CD14-positive monocyte (primary cell): ENCODE data around the gene E2F1. TPM values are rescaled to one million over a fixed set of nuclear protein-coding genes. Genes with fewer than 3 reads are reported as not detected.
A peak's percentile ranks its signal among the peaks of the same experiment; 100 is the strongest.

Experiments
- DNase-seq, 3 donors: peaks; one replicate each; pipeline ENCODE4 v3.0.0-alpha.2; 2011 to 2022
- H2AFZ ChIP-seq: 2 replicates; pipeline ENCODE4 v1.6.0; 2012; ENCODE audit warnings: mild to moderate bottlenecking, low read depth, low read length, inconsistent platforms; ENCODE audit not compliant: insufficient read depth, poor library complexity, severe bottlenecking
- H3K27ac ChIP-seq, 2 donors: 1 replicate in 1 of 2; 2 replicates in 1 of 2; pipeline ENCODE4 v1.5.1; 2012 to 2013; ENCODE audit warnings: low read length in 2 of 2, control low read depth in 1 of 2, inconsistent platforms in 1 of 2, low read depth in 1 of 2, mild to moderate bottlenecking in 1 of 2
- H3K27me3 ChIP-seq, 2 donors: one replicate each; pipeline versions ENCODE4 v1.6.0 to v1.6.1; 2011 to 2013; ENCODE audit warnings: low read length in 2 of 2; ENCODE audit not compliant: control insufficient read depth in 2 of 2, insufficient read depth in 2 of 2
- H3K36me3 ChIP-seq, 2 donors: replicated peaks in 1 of 2; 1 replicate in 1 of 2; 2 replicates in 1 of 2; pipeline versions ENCODE4 v1.5.1 to v1.6.1; 2012 to 2013; ENCODE audit warnings: low read length in 2 of 2, control low read depth in 1 of 2, inconsistent platforms in 1 of 2, mild to moderate bottlenecking in 1 of 2; ENCODE audit not compliant: insufficient read depth in 2 of 2, control insufficient read depth in 1 of 2
- H3K4me1 ChIP-seq, 2 donors: 1 replicate in 1 of 2; 2 replicates in 1 of 2; pipeline versions ENCODE4 v1.5.1 to v1.6.1; 2012 to 2013; ENCODE audit warnings: low read length in 2 of 2, control low read depth in 1 of 2, inconsistent platforms in 1 of 2, mild to moderate bottlenecking in 1 of 2, moderate library complexity in 1 of 2; ENCODE audit not compliant: insufficient read depth in 2 of 2, control insufficient read depth in 1 of 2
- H3K4me2 ChIP-seq: replicated peaks from 2 replicates; pipeline ENCODE3; 2012; ENCODE audit warnings: low read length, moderate library complexity, mild to moderate bottlenecking; ENCODE audit not compliant: poor library complexity, severe bottlenecking; ENCODE audit errors: extremely low read depth
- H3K4me3 ChIP-seq, 3 experiments: fragments of 200-600 bp in 1 of 3; sonication (generic) in 1 of 3; replicated peaks in 1 of 3; 1 replicate in 2 of 3; 2 replicates in 1 of 3; pipeline ENCODE4 v1.5.1; 2011 to 2013; ENCODE audit warnings: low read length in 3 of 3, mild to moderate bottlenecking in 3 of 3, control low read depth in 2 of 3, low read depth in 2 of 3, inconsistent platforms in 1 of 3, moderate library complexity in 1 of 3
- H3K79me2 ChIP-seq: 2 replicates; pipeline ENCODE4 v1.6.0; 2012; ENCODE audit warnings: mild to moderate bottlenecking, control low read depth, inconsistent platforms, low read length, moderate library complexity; ENCODE audit not compliant: insufficient read depth
- H3K9ac ChIP-seq: 2 replicates; pipeline ENCODE4 v1.6.0; 2017; ENCODE audit warnings: low read length, mild to moderate bottlenecking; ENCODE audit not compliant: insufficient read depth, poor library complexity, severe bottlenecking
- H3K9me3 ChIP-seq, 2 donors: replicated peaks in 1 of 2; 1 replicate in 1 of 2; 2 replicates in 1 of 2; pipeline versions ENCODE4 v1.5.1 to v1.6.1; 2012 to 2013; ENCODE audit warnings: low read length in 2 of 2, control low read depth in 1 of 2; ENCODE audit not compliant: control insufficient read depth in 1 of 2, insufficient read depth in 1 of 2
- H4K20me1 ChIP-seq: 2 replicates; pipeline ENCODE4 v1.6.0; 2012; ENCODE audit warnings: mild to moderate bottlenecking, low read length, control low read depth, moderate library complexity; ENCODE audit not compliant: insufficient read depth
- H3K27ac Mint-ChIP-seq, 7 donors: one replicate each; pipeline ENCODE4 v1.8.0; 2020; ENCODE audit warnings: mild to moderate bottlenecking in 7 of 7, mixed read lengths in 7 of 7, moderate library complexity in 6 of 7, inconsistent platforms in 2 of 7
- H3K27me3 Mint-ChIP-seq, 3 donors: one replicate each; pipeline ENCODE4 v1.8.0; 2021 to 2022; ENCODE audit warnings: low read depth in 3 of 3, mild to moderate bottlenecking in 3 of 3, mixed read lengths in 3 of 3, moderate library complexity in 3 of 3, inconsistent platforms in 1 of 3
- H3K36me3 Mint-ChIP-seq, 2 donors: one replicate each; pipeline ENCODE4 v1.8.0; 2020; ENCODE audit warnings: mixed read lengths in 2 of 2, inconsistent platforms in 1 of 2, mild to moderate bottlenecking in 1 of 2
- H3K4me1 Mint-ChIP-seq: one replicate; pipeline ENCODE4 v1.8.0; 2020; ENCODE audit warnings: mild to moderate bottlenecking, mixed read lengths
- H3K4me3 Mint-ChIP-seq, 2 donors: one replicate each; pipeline ENCODE4 v1.8.0; 2020; ENCODE audit warnings: mild to moderate bottlenecking in 2 of 2, mixed read lengths in 2 of 2, moderate library complexity in 1 of 2
- H3K9me3 Mint-ChIP-seq, 7 donors: one replicate each; pipeline ENCODE4 v1.8.0; 2020 to 2022; ENCODE audit warnings: mixed read lengths in 7 of 7, mild to moderate bottlenecking in 6 of 7, moderate library complexity in 6 of 7, inconsistent platforms in 2 of 7
- CTCF ChIP-seq: fragments of 200-600 bp; IDR thresholded peaks from one replicate; pipeline ENCODE4 v1.8.0; 2022; ENCODE audit warnings: antibody characterized with exemption, mild to moderate bottlenecking
- WGBS: methylation state at CpG from one replicate; pipeline ENCODE4 v1.1.5; 2013; ENCODE audit warnings: missing lambda C conversion rate; ENCODE audit not compliant: insufficient coverage; 5-methylcytosine and 5-hydroxymethylcytosine counted together
- intact Hi-C, 2 donors: fragments of 100-400 bp; cut with micrococcal nuclease; formaldehyde crosslinking; loops; one replicate each; pipeline versions ENCODE4 v1.15.0 to v1.15.1; 2023
- polyA plus RNA-seq, 3 donors: library from polyadenylated mRNA; depleted of rRNA in 1 of 3; unstranded in 2 of 3; stranded (reverse) in 1 of 3; fragments of 300-500 nt in 2 of 3; fragments of >200 nt in 1 of 3; fragmentation: Illumina TruSeq in 2 of 3; gene quantifications; 1 replicate in 2 of 3; 2 replicates in 1 of 3; pipeline ENCODE4 v1.2.3, GENCODE V29; 2012 to 2021

E2F1 gene
- polyA plus RNA-seq, 3 donors = 0.17 to 1.1 TPM; not detected in 1

DNA sequence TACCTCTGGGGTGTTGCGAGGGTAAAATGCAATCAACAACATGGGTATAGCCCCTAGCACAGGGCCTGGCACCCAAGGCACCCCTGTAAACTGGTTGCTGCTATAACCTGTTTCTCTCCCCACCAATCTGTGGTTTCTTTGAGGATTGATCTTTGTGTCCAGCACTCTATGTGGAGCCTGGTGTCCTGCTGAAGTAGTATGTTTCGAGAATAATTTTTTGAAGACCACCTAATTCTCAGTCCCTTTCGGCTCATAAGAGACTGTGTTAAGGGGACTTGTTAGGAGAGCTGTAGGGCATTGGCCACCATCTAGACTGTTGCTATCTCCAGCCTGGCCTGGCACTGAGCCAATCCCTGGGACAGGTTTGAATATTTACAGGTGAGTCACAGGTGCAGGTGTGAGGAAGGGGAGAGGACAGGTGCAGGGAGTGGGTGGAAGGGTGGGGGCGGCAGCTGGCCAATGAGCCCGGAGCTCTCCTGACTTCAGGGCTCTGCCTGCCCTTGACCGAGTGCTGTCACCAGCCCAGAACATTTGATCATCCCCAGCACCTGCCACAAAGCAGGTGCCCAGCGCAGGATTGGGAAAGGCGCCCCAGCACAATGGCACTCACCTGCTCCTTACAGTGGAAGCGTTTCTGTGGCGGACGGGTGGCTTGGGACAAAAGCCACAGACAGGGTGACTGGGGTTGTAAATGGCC is 32.1 kb downstream of the E2F1 start:
- no peak overlapping the region for H3K9ac ChIP-seq
- H3K4me2 ChIP-seq = no peak overlapping the region
- H4K20me1 ChIP-seq = no peaks in the 10 kb centered on the region
- no peak overlapping the region for H2AFZ ChIP-seq
- no peak for TF ChIP-seq CTCF
- Mint-ChIP-seq H3K9me3 (no peaks in the 10 kb centered on the region), H3K4me3 (no peak overlapping the region), H3K27ac (no peak overlapping the region), H3K4me1 (peaks cover 6% of the 10 kb centered on the region), H3K36me3 (peaks cover 0 to 2% of the 10 kb centered on the region in 2 donors), H3K27me3 (peaks cover 1 to 9% (median 2%) of the 10 kb centered on the region in 3 donors)
- WGBS = 93% methylated on average over 5 of the region's 11 CpGs
- no peak overlapping the region for H3K27ac ChIP-seq
- no peak for DNase-seq
- H3K9me3 ChIP-seq = no peaks in the 10 kb centered on the region
- H3K79me2 ChIP-seq = no peaks in the 10 kb centered on the region
- H3K4me3 ChIP-seq = no peak overlapping the region
- no peaks in the 10 kb centered on the region for H3K27me3 ChIP-seq
- H3K36me3 ChIP-seq = no peaks in the 10 kb centered on the region
- H3K4me1 ChIP-seq = no peaks in the 10 kb centered on the region
- intact Hi-C loops = no loop called here

DNA sequence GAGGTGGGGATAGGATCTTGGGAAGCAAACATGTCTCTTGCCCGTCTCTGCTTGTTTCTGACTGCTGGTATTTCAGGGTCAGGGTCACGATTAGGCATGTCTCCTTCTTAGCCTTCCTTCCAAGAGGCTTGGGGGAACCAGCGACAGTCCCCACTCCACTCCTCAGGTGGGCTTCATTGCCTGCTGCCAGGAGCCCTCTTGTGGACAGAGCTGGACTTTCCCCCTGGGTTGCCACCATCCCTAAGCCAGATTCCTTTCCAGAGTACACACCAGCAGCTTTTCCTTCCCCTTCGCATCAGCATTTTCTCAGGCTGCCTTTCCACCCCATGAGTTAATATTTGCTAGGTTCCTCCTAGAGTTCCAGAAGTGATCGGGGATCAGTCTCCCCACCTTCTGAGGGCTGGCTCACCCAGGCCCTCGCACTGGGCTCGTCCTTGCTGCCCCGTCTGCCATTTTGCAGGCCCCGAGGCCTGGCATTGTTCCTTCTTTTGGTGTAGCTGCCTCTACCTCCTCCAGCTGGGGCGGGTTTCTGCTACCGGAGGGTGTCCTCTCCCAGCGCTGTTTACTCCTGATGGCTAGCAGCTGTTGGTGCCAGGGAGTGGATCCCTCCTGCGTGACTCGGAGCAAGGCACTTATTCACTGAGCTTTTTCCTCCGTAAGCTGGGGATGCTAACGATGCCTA is 32.8 kb downstream of the E2F1 start:
- no peak overlapping the region for H3K4me3 ChIP-seq
- no peaks in the 10 kb centered on the region for H3K9me3 ChIP-seq
- no peaks in the 10 kb centered on the region for H3K36me3 ChIP-seq
- no peak overlapping the region for H2AFZ ChIP-seq
- no peaks in the 10 kb centered on the region for H4K20me1 ChIP-seq
- peak; percentile 69 for TF ChIP-seq CTCF
- no peaks in the 10 kb centered on the region for H3K27me3 ChIP-seq
- no peak overlapping the region for H3K4me2 ChIP-seq
- Mint-ChIP-seq H3K9me3 (no peaks in the 10 kb centered on the region), H3K27ac (peak overlapping the region in 1 of 7 donors; percentile 11), H3K27me3 (peaks cover 1 to 9% (median 2%) of the 10 kb centered on the region in 3 donors), H3K4me1 (peaks cover 6% of the 10 kb centered on the region), H3K36me3 (no peaks in the 10 kb centered on the region), H3K4me3 (no peak overlapping the region)
- no peaks in the 10 kb centered on the region for H3K4me1 ChIP-seq
- H3K9ac ChIP-seq = no peak overlapping the region
- no peak overlapping the region for H3K27ac ChIP-seq
- peak in 1 of 3 donors; percentile 23 for DNase-seq
- no peaks in the 10 kb centered on the region for H3K79me2 ChIP-seq
- 60% methylated on average over 12 of the region's 16 CpGs for whole genome bisulfite sequencing
- intact Hi-C loops = no loop called here
